CD4-positive, alpha-beta T cell (primary cell): ENCODE results near the gene HK1. TPM values are rescaled to one million over a fixed set of nuclear protein-coding genes. Genes with fewer than 3 reads are reported as not detected.
A peak's percentile ranks its signal among the peaks of the same experiment; 100 is the strongest.

Experiments used
- ATAC-seq: fragments of 200-7000 bp; cut with Tn5 transposase; one replicate; pipeline ENCODE4 v1.10.0; 2022; ENCODE audit warnings: mild to moderate bottlenecking; ENCODE audit not compliant: poor library complexity
- CTCF ChIA-PET: fragments of 350-600 bp; sonication (Branson Sonifier 250); formaldehyde crosslinking; loops from one replicate; lab custom pipeline; 2021; ENCODE audit warnings: antibody characterized with exemption, inconsistent platforms; lab: Charles Lee
- POLR2A ChIA-PET: fragments of 350-600 bp; sonication (Branson Sonifier 250); formaldehyde crosslinking; loops from one replicate; lab custom pipeline; 2021; ENCODE audit warnings: antibody characterized with exemption, inconsistent platforms; lab: Charles Lee
- DNase-seq, 14 experiments: peaks; one replicate each; pipeline ENCODE4 v3.0.0-alpha.2; 2013 to 2020; ENCODE audit warnings: mixed read lengths in 2 of 14
- H3K27ac ChIP-seq, 2 donors: one replicate each; pipeline versions ENCODE4 v1.5.1 to v1.7.0; 2013; ENCODE audit warnings: low read length in 2 of 2, low read depth in 1 of 2, mild to moderate bottlenecking in 1 of 2
- H3K27me3 ChIP-seq, 2 experiments: 1 replicate in 1 of 2; 2 replicates in 1 of 2; pipeline versions ENCODE4 v1.6.1 to v1.7.0; 2013; ENCODE audit warnings: low read length in 2 of 2, control low read depth in 1 of 2, mild to moderate bottlenecking in 1 of 2, moderate library complexity in 1 of 2; ENCODE audit not compliant: insufficient read depth in 2 of 2, control insufficient read depth in 1 of 2
- H3K36me3 ChIP-seq: one replicate; pipeline ENCODE4 v1.6.1; 2013; ENCODE audit warnings: low read length, control low read depth; ENCODE audit not compliant: insufficient read depth
- H3K4me1 ChIP-seq: one replicate; pipeline ENCODE4 v1.6.1; 2013; ENCODE audit warnings: low read length, control low read depth; ENCODE audit not compliant: insufficient read depth
- H3K4me3 ChIP-seq: one replicate; pipeline ENCODE4 v1.5.1; 2013; ENCODE audit warnings: mild to moderate bottlenecking, low read length, moderate library complexity
- H3K9me3 ChIP-seq, 2 experiments: 1 replicate in 1 of 2; 2 replicates in 1 of 2; pipeline versions ENCODE4 v1.6.1 to v1.7.0; 2013; ENCODE audit warnings: low read length in 2 of 2, mild to moderate bottlenecking in 2 of 2, control low read depth in 1 of 2, moderate library complexity in 1 of 2; ENCODE audit not compliant: control insufficient read depth in 1 of 2, insufficient read depth in 1 of 2
- H3K27ac Mint-ChIP-seq: one replicate; pipeline ENCODE4 v1.8.0; 2020; ENCODE audit warnings: mixed read lengths
- H3K27me3 Mint-ChIP-seq: one replicate; pipeline ENCODE4 v1.8.0; 2021; ENCODE audit warnings: mixed read lengths
- H3K36me3 Mint-ChIP-seq: one replicate; pipeline ENCODE4 v1.8.0; 2021; ENCODE audit warnings: low read depth, mixed read lengths
- H3K4me1 Mint-ChIP-seq: one replicate; pipeline ENCODE4 v1.8.0; 2021; ENCODE audit warnings: low read depth, mixed read lengths
- H3K4me3 Mint-ChIP-seq: one replicate; pipeline ENCODE4 v1.8.0; 2020; ENCODE audit warnings: mild to moderate bottlenecking, mixed read lengths
- H3K9me3 Mint-ChIP-seq: one replicate; pipeline ENCODE4 v1.8.0; 2020; ENCODE audit warnings: mixed read lengths
- CTCF ChIP-seq: fragments of 200-600 bp; IDR thresholded peaks from one replicate; pipeline ENCODE4 v1.8.0; 2022; ENCODE audit warnings: antibody characterized with exemption, mild to moderate bottlenecking
- intact Hi-C, 2 experiments: fragments of 100-400 bp; cut with DNase I in 1 of 2; cut with micrococcal nuclease in 1 of 2; formaldehyde crosslinking; loops; one replicate each; pipeline versions ENCODE4 v1.15.1 to v1.9.0; 2023 to 2025; cut with DNase I, micrococcal nuclease
- total RNA-seq, 174 experiments: library from RNA in 2 of 174; stranded (reverse) in 2 of 174; gene quantifications; one replicate each; pipeline ENCODE4 v1.2.3 and lab custom pipeline; 2021 to 2026

HK1 gene
- total RNA-seq, 2 experiments from 2014 or later: 45.6 to 48.1 TPM

- Mint-ChIP-seq H3K27me3 (no peaks in the 10 kb centered on the region), H3K27ac (peak overlapping the region; percentile 90), H3K9me3 (no peaks in the 10 kb centered on the region), H3K4me1 (peaks cover 84% of the 10 kb centered on the region), H3K36me3 (peaks cover 42% of the 10 kb centered on the region), H3K4me3 (peak overlapping the region; percentile 77)
- Histone ChIP-seq H3K4me1 (peaks cover 74% of the 10 kb centered on the region), H3K27me3 (no peaks in the 10 kb centered on the region), H3K4me3 (no peak overlapping the region), H3K27ac (peak overlapping the region; percentile 48 to 53), H3K36me3 (peaks cover 26% of the 10 kb centered on the region), H3K9me3 (no peaks in the 10 kb centered on the region)
- ATAC-seq (peak; percentile 11), DNase-seq (peak in 3 of 14 experiments; percentile 31 to 47 (median 31))
- ChIA-PET CTCF (interaction anchor here (0.8 to 1.8 kb wide), 3 partner anchors 13 to 59 kb away, joined by 3 to 4 read pairs (median 4); no protein-coding TSS in a partner anchor), POLR2A (interaction anchor here (0.7 to 2.4 kb wide), 8 partner anchors 10 to 393 kb away, joined by 3 to 19 read pairs (median 3); partner anchors contain the start of gene DDX21)
- intact Hi-C loops: loop anchor here (1.0 to 2.0 kb wide), 2 partner anchors 10 to 16 kb away; no protein-coding TSS in a partner anchor
- no peak for TF ChIP-seq CTCF
These were observed 70.7 kb downstream of the HK1 start for GRCh38 chr10:69348816-69349541.

DNA sequence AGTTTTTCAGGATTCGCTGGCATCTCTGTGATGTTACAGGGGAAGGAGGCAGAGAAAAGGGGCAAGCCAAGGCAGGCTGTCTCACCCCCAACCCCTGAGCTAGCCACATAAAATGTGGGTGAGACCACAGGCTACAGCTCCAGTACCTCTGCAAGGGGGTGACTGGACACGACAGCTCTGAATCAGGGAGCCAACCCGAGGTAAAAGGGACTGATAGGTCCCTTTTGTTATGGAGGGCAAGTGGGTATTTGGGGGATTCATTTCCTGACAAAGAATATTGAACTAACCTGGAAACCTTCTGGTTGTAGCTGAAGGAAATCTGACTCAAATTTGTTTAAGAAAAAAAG is 71.2 kb downstream of the HK1 start:
- Histone ChIP-seq H3K36me3 (peaks cover 24% of the 10 kb centered on the region), H3K27me3 (no peaks in the 10 kb centered on the region), H3K4me1 (peaks cover 74% of the 10 kb centered on the region), H3K27ac (peak overlapping the region; percentile 48 to 53), H3K4me3 (no peak overlapping the region), H3K9me3 (no peaks in the 10 kb centered on the region)
- peak overlapping the region; percentile 77 for H3K4me3 Mint-ChIP-seq
- ATAC-seq (no peak), DNase-seq (no peak)
- H3K4me1 Mint-ChIP-seq: peaks cover 84% of the 10 kb centered on the region
- POLR2A ChIA-PET: interaction anchor here (0.8 to 2.4 kb wide), 5 partner anchors 10 to 30 kb away, joined by 3 to 19 read pairs (median 4); no protein-coding TSS in a partner anchor
- H3K27ac Mint-ChIP-seq: peak overlapping the region; percentile 90
- no peaks in the 10 kb centered on the region for H3K9me3 Mint-ChIP-seq
- CTCF ChIA-PET: no interaction called here
- no peaks in the 10 kb centered on the region for H3K27me3 Mint-ChIP-seq
- H3K36me3 Mint-ChIP-seq: peaks cover 42% of the 10 kb centered on the region
- intact Hi-C loops: loop anchor here (1.0 to 2.0 kb wide), 2 partner anchors 10 to 17 kb away; no protein-coding TSS in a partner anchor
- no peak for TF ChIP-seq CTCF

- Mint-ChIP-seq H3K4me3 (no peak overlapping the region), H3K36me3 (peaks cover 33% of the 10 kb centered on the region), H3K9me3 (no peaks in the 10 kb centered on the region), H3K27me3 (no peaks in the 10 kb centered on the region), H3K27ac (no peak overlapping the region), H3K4me1 (peaks cover 65% of the 10 kb centered on the region)
- Histone ChIP-seq H3K4me3 (no peak overlapping the region), H3K36me3 (peaks cover 17% of the 10 kb centered on the region), H3K27me3 (no peaks in the 10 kb centered on the region), H3K9me3 (no peaks in the 10 kb centered on the region), H3K27ac (no peak overlapping the region), H3K4me1 (peaks cover 54% of the 10 kb centered on the region)
- ChIA-PET CTCF (interaction anchor here (1.0 kb wide), 1 partner anchor 24 kb away, joined by 3 read pairs; no protein-coding TSS in a partner anchor), POLR2A (interaction anchor here (0.6 to 1.3 kb wide), 3 partner anchors 10 to 33 kb away, joined by 3 to 5 read pairs (median 3); no protein-coding TSS in a partner anchor)
- intact Hi-C loops: no loop called here
- no peak for TF ChIP-seq CTCF
- ATAC-seq (no peak), DNase-seq (no peak)
These were observed 73.3 kb downstream of the HK1 start for GRCh38 chr10:69351589-69351988.
